SU-DHL-6 (cell line): ENCODE results near the gene CAPRIN2.

Source experiments
- H2AFZ ChIP-seq: fragments of 200-600 bp; sonication (generic); 2 replicates; pipeline ENCODE4 v1.6.1; 2014; ENCODE audit warnings: low read depth, mild to moderate bottlenecking, moderate library complexity, mixed read lengths, antibody characterized with exemption, low read length; ENCODE audit not compliant: severe bottlenecking
- H3F3A ChIP-seq: fragments of 200-600 bp; shearing (Covaris generic); 2 replicates; pipeline ENCODE4 v1.6.0; 2016; ENCODE audit warnings: antibody characterized with exemption, mild to moderate bottlenecking; ENCODE audit not compliant: insufficient read depth
- H3K27ac ChIP-seq: fragments of 200-600 bp; sonication (generic); 2 replicates; pipeline ENCODE4 v1.5.1; 2016; ENCODE audit warnings: low read depth, mild to moderate bottlenecking, low read length, moderate library complexity, mixed read lengths
- H3K27me3 ChIP-seq: fragments of 200-600 bp; sonication (generic), shearing (Covaris generic); 2 replicates; pipeline ENCODE4 v1.6.0; 2014; ENCODE audit warnings: mild to moderate bottlenecking, low read length
- H3K36me3 ChIP-seq: fragments of 200-600 bp; sonication (generic); 2 replicates; pipeline ENCODE4 v1.6.1; 2014; ENCODE audit warnings: mild to moderate bottlenecking, low read length, mixed read lengths
- H3K4me2 ChIP-seq: fragments of 300-600, 200-600 bp; shearing (Covaris generic), sonication (generic); 2 replicates; pipeline ENCODE4 v1.6.0; 2014; ENCODE audit warnings: low read length, low read depth, mild to moderate bottlenecking; ENCODE audit not compliant: poor library complexity, severe bottlenecking
- H3K4me3 ChIP-seq: fragments of 200-600 bp; sonication (generic); 2 replicates; pipeline ENCODE4 v1.5.1; 2014; ENCODE audit warnings: antibody characterized with exemption, low read length, mild to moderate bottlenecking, mixed read lengths; ENCODE audit not compliant: insufficient read depth, poor library complexity, severe bottlenecking
- H3K79me2 ChIP-seq: fragments of 200-600 bp; sonication (generic); 2 replicates; pipeline ENCODE4 v1.6.1; 2014; ENCODE audit warnings: mild to moderate bottlenecking, low read length, moderate library complexity; ENCODE audit not compliant: insufficient read depth
- H3K9ac ChIP-seq: fragments of 200-600 bp; sonication (generic); 2 replicates; pipeline ENCODE4 v1.7.0; 2014; ENCODE audit warnings: mild to moderate bottlenecking, low read length
- H3K9me2 ChIP-seq: fragments of 200-600 bp; sonication (generic); replicated peaks from 2 replicates; pipeline ENCODE4 v1.6.1; 2014; ENCODE audit warnings: low read length; ENCODE audit not compliant: insufficient read depth
- H3K9me3 ChIP-seq: fragments of 200-600 bp; sonication (generic); 2 replicates; pipeline ENCODE4 v1.6.1; 2014; ENCODE audit warnings: low read length, mixed read lengths; ENCODE audit not compliant: insufficient read depth
- H4K20me1 ChIP-seq: fragments of 200-600 bp; sonication (generic); 2 replicates; pipeline ENCODE4 v1.6.1; 2014; ENCODE audit warnings: low read depth, mild to moderate bottlenecking, antibody characterized with exemption, low read length, moderate library complexity, mixed read lengths
- CTCF ChIP-seq: fragments of 200-600 bp; sonication (generic); IDR thresholded peaks from one replicate; pipeline ENCODE4 v1.5.1; 2017; ENCODE audit warnings: antibody characterized with exemption, mild to moderate bottlenecking, low read length, moderate library complexity; ENCODE audit not compliant: insufficient read depth, poor library complexity, severe bottlenecking
- EZH2phosphoT487 ChIP-seq: fragments of 200-600 bp; sonication (generic), shearing (Covaris generic); conservative IDR thresholded peaks from 2 replicates; pipeline ENCODE4 v1.6.1; 2018; ENCODE audit warnings: mild to moderate bottlenecking, antibody characterized with exemption, low read length, moderate library complexity, mixed read lengths

The CAPRIN2 gene

DNA sequence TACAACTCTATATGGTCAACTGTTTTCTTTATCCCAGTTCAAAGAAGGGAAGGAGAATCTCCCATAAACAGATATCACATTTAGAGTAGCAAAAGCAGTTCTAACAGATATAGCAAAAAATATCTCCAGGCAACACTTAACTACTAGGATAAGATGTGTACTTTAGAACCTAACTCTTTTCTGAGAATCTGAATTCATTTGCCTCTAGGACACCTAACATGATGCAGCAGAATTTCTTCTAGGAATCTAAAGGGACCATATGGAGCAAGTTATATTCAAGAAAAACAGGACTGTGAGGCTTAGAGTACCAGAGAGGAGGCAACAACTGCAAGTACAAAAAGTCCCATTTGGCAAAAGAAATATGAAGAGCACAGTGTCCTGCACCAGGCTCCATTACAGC is 24.4 kb upstream of the CAPRIN2 start:
- Histone ChIP-seq H3K4me3 (no peak overlapping the region), H4K20me1 (no peaks in the 10 kb centered on the region), H3K27me3 (no peaks in the 10 kb centered on the region; the same call in 1 of the 2 replicates), H3K27ac (no peak overlapping the region), H3K79me2 (no peaks in the 10 kb centered on the region), H3K4me2 (no peak overlapping the region), H3K9me3 (peaks cover 13% of the 10 kb centered on the region), H3F3A (no peaks in the 10 kb centered on the region), H3K9ac (no peak overlapping the region), H3K36me3 (no peaks in the 10 kb centered on the region), H2AFZ (no peak overlapping the region), H3K9me2 (no peaks in the 10 kb centered on the region)
- no peak for TF ChIP-seq CTCF
- TF ChIP-seq EZH2phosphoT487, result no peak

DNA sequence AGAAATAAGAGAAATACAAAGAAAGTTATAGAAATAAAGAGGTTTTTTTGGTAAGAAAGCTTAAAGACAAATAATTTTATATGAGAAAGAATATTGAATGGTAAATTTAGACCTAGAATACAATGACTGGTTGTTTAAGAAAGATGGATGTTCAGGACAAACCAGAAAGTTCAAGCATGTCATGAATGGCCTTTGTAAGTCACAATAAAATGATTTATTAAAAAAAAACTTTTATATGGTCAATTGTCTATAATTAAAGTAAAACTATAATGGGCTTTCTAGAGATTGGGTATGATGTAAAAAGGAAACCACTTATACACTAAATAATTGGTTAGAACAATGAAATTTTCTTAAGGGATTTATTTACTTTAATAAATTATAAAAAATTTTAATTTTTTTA is 19.8 kb upstream of the CAPRIN2 start:
- Histone ChIP-seq H3K4me3 (no peak overlapping the region), H4K20me1 (no peaks in the 10 kb centered on the region), H3K4me2 (no peak overlapping the region), H3K9me2 (no peaks in the 10 kb centered on the region), H3K9me3 (peaks cover 12% of the 10 kb centered on the region; the same call in 1 of the 2 replicates), H3K9ac (no peak overlapping the region), H2AFZ (no peak overlapping the region), H3K27me3 (no peaks in the 10 kb centered on the region), H3K79me2 (no peaks in the 10 kb centered on the region), H3K36me3 (no peaks in the 10 kb centered on the region), H3K27ac (no peak overlapping the region), H3F3A (no peaks in the 10 kb centered on the region)
- TF ChIP-seq EZH2phosphoT487, result no peak
- TF ChIP-seq CTCF, result no peak

GRCh38 chr12:30769802-30770201 is 15.1 kb upstream of the CAPRIN2 start:
- no peak overlapping the region for H3K4me2 ChIP-seq

More at GRCh38 chr12:30769802-30770201, 15.1 kb upstream of the CAPRIN2 start:
- Histone ChIP-seq H3F3A (no peaks in the 10 kb centered on the region), H3K79me2 (no peaks in the 10 kb centered on the region), H2AFZ (no peak overlapping the region), H3K9me3 (no peaks in the 10 kb centered on the region), H4K20me1 (no peaks in the 10 kb centered on the region), H3K4me3 (no peak overlapping the region), H3K9ac (no peak overlapping the region), H3K27ac (no peak overlapping the region), H3K36me3 (no peaks in the 10 kb centered on the region), H3K27me3 (no peaks in the 10 kb centered on the region), H3K9me2 (no peaks in the 10 kb centered on the region)
- TF ChIP-seq CTCF, result no peak
- no peak for TF ChIP-seq EZH2phosphoT487
